ENCODE measurements around the gene LRBA.

DNA sequence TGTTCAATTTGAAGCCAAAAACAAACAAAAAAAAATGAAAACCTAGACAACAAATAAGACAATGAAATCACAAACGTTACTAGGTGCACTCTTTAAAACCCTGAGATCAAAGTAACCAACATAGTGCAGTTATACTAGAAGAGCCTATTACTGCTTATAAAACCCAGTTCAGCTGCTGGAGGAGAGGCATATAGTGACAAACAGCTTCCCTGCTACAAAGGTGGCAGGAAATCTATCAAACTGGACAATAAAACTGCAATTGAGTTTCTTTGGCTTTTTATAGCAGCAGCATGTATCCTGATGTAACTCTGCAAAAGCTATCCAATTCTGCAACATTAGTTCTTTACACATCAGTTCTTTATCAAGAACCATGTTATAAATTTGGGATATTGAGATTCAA is 155.6 kb downstream of the LRBA start:
- TF ChIP-seq, protein P1, sequence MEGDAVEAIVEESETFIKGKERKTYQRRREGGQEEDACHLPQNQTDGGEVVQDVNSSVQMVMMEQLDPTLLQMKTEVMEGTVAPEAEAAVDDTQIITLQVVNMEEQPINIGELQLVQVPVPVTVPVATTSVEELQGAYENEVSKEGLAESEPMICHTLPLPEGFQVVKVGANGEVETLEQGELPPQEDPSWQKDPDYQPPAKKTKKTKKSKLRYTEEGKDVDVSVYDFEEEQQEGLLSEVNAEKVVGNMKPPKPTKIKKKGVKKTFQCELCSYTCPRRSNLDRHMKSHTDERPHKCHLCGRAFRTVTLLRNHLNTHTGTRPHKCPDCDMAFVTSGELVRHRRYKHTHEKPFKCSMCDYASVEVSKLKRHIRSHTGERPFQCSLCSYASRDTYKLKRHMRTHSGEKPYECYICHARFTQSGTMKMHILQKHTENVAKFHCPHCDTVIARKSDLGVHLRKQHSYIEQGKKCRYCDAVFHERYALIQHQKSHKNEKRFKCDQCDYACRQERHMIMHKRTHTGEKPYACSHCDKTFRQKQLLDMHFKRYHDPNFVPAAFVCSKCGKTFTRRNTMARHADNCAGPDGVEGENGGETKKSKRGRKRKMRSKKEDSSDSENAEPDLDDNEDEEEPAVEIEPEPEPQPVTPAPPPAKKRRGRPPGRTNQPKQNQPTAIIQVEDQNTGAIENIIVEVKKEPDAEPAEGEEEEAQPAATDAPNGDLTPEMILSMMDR (IDR thresholded peaks at IDR 0.05), result no peak
- TF ChIP-seq POLR2A (IDR thresholded peaks at IDR 0.05), result no peak

Measured in body of pancreas (tissue), 4 donors.